MM.1S (cell line): Measurements from ENCODE around the gene GPSM3.

Experiments used
- CTCF ChIP-seq: fragments of 300-600 bp; sonication (generic); IDR thresholded peaks from 2 replicates; pipeline ENCODE4 v1.5.1; 2016; ENCODE audit warnings: antibody characterized with exemption, low read length, mixed read lengths
- EZH2 ChIP-seq: fragments of 300-600 bp; sonication (generic); optimal IDR thresholded peaks from 2 replicates; pipeline ENCODE3; 2017; ENCODE audit warnings: low read depth, mild to moderate bottlenecking, antibody characterized with exemption, low read length, mixed read lengths
- EZH2phosphoT487 ChIP-seq: fragments of 300-600 bp; sonication (generic); IDR thresholded peaks from 2 replicates; pipeline ENCODE4 v1.6.1; 2018; ENCODE audit warnings: antibody characterized with exemption, low read length

GRCh38 chr6:32222333-32223230 is 30.1 kb upstream of the GPSM3 start:
- TF ChIP-seq EZH2 (no peak), CTCF (no peak), EZH2phosphoT487 (no peak)
